GDM1 (cell line): ENCODE data around the gene CEP128.

Experiments used
- DNase-seq: peaks from one replicate; lab custom pipeline; 2025; lab: John Stamatoyannopoulos, UW

Gene CEP128

DNA sequence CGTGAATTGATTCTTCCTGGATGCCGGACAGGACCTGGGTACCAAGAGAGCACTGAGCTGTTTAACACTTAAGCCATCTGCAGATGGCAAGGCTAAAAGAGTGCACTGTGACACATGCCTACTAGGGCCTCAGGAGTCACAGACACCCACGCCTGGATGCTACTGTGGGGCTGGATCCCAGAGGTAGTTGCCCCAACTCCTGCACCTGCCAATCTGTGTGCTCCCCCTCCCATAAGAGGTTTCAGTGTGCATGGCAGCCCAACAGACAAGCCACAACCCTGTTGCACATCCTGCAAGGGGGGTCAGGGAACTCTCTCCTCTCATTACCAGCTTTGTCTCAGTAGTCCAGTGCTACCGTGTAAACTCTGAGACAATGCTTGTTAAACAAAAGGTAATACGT is 169.0 kb downstream of the CEP128 start:
- no peak for DNase-seq

DNA sequence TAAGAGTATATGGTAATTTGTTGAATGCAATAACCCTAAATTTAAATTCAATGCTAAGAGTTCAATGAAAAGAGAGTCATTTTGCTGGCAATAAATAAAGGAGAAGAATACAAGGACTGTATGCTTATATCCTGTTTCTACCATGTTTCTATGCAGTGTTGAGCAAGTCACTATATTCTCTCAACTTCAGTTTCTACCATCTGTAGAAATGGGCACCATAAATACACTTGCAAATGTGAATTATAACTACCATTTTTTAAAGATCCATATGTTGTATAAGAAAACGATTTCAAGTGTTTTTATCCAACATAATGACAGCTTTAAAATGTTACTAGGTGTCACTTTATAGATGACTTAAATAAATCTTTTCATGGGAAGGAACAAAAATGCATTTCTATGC is 170.3 kb downstream of the CEP128 start:
- DNase-seq: no peak

DNA sequence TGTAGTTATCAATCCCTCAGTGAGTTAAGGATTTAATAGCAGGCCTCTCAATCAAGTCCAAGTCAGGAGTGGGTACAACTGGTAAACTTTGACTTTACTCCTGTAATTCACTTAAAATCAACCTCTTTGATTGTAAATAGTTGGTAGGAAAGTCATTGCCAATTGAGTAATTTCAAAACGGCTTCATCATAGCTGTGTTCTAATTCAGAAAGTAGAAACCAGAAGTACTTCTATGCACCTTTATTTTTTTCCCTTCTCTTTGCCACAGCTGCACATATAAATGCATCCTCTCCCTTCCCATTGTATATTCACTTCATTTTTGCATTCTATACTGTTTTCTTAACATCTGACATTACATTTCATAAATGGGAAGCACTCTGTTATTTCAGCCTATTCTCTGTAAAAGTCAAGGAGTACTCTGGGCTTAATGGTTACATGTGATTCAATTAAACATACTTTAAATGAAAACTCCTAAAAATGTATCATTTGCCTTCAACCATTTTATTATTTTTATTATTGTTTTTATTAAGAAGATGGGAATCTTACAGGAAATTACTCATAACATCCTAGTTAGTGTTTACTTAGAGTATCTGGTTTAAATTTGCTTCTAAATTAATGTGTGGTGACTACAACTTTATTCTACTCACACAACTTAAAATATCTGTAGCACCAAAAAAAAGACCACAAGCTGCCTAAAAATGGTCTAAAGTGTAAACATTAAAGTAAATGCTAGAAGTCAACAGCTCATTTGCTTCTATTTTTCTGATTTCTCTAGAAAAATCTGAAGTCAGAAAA is 171.2 kb downstream of the CEP128 start:
- no peak for DNase-seq

DNA sequence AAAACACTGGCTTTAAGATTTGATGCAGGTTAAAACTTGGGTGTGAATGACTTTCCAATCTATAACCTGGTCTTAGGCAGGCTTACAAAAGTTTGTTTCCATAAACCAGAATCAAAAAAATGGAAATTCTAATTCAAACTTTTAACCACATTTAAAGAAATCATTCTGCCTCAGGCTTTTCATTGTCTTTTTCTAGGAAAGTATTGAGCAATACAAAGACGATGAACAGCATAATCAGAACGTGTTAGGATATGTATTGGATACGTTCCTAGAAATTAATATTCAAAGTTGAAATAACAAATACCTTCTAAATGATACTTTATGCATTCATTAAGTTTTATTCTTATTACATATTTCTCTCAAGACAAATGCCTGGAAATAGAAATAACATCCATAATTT is 172.9 kb downstream of the CEP128 start:
- DNase-seq: no peak

DNA sequence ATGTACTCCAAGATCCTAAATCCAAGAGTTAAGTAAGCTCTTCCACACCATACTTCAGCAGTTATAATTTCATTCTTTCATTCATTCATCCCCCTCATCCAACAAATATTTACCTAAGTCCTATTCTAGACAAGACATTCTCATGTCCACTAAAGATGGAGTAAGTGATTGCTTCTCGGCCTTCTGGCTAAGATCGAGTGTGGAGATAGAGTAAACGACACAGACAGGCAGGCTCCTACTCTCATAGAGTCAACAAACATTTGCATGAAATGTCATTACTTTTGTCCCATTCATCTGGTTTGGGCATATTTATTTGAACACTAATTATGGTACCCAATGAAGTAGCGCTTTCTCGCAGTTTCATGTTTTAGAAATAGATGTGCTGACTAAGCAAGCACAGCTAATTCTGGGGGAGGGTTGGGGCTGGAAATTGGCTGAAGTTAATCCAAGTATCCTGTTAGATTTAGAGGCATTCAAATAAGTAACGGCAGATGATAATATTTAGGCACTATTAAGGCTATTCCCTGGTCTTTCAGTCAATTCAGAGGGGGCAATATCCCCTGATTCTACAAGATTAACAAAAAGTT is 176.5 kb downstream of the CEP128 start:
- DNase-seq: no peak

DNA sequence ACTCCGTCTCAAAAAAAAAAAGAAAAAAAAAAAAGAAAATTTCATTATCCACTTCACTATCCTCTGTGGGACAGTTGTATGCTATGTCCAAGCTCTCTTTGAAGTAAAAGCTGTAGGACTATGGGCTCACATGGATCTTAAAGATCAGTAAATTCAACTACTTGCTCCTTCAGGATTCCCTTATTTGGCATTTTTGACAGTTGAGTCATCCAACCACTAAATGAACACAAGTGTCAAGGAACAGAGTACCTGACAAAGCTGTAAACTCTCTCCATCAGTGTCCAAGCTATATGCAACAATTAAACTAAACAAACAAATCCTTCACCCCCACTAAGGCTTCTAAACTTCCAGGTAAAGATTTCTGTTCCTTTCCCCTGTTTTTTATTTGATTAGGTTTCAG is 177.0 kb downstream of the CEP128 start:
- no peak for DNase-seq

DNA sequence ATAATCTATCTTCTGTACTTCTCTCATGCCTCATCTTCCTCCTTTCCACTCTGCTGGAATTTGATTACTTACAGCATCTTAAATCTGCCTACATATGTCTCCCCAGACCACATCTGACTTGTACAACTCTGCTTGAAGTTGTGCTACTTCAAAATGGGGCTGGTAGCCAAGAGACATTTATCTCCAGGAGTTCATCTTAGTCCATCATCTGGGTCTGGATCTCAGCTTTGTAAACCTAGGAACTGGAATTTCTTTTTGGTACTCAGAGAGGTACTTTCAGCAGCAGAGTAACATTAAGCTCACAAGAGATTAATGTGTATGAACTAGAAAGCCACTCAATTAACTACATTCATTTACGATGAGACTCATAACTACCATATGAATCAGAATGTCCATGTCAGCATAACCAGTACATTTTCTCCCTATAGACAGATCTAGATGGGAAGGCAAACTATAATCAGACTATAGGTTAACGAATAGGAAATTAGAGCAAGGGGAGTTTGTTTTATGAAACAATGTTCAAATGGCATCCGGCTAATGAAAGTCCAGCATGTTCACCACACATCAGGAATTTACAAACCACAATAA is 178.8 kb downstream of the CEP128 start:
- DNase-seq: no peak

DNA sequence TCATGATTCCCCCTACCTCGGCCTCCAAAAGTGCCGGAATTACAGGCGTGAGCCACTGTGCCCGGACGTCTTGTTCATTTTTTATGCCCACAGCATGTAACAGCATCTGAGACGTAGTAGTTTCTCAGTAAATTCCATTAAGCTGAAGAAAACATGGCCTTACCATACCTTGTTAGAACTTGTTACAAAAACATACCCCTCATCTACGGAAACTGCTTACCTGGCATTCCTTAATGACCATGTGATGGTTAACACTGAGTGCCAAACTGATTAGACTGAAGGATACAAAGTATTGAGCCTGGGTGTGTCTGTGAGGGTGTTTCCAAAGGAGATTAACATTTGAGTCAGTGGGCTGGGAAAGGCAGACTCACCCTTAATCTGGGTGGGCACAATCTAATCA is 186.8 kb downstream of the CEP128 start:
- no peak for DNase-seq

DNA sequence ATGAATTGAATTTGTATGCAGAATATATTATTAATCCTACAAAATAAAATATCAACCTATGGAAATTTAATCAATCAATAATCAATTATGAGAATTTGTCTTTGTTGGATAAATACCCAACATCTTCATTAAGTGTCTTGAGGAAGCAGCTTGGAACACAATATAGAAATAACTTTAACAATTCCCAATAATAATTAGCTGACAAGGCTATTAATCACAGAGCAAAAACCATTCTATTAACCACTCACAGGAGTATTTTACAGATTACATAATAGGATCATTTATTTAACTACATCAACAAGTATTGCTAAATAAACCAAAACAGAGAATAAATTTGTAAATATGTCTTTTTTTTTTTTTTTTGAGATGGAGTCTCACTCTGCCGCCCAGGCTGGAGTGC is 190.3 kb downstream of the CEP128 start:
- DNase-seq: no peak

DNA sequence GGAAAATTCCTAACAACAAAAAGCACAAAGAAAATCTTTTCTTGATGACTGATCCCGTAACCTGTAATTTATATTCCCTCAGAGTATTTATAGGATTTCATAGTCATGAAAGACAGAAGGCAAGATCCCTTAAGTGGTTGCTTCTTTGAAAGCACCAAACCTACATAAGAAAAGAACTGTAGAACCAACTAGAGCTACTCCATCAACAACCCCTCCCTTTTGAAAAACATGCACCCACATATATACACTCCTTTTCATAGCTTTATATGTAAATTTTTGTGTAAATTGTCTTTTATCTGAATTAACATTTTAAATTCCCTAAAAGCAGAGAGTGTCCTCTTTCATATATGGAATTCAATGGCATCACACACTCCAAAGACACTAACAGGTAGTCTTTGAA is 215.3 kb downstream of the CEP128 start:
- no peak for DNase-seq

DNA sequence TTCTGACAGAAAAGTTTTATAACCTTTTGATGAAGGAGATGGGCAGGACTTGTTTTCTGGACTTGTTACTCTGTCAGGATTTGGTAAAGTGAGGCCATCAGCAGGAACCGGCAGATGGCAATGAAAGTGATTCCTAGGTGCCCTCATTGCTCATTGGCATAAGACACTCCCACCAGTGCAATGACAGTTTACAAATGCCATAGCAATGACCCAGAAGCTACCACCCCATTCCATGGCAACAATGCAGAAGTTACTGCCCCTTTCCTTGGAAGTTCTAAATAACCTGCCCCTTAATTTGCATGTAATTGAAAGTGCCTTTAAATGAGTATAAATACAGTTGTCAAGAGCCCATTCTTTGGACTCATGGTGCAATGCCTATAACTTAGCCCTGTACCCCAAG is 222.6 kb downstream of the CEP128 start:
- no peak for DNase-seq

DNA sequence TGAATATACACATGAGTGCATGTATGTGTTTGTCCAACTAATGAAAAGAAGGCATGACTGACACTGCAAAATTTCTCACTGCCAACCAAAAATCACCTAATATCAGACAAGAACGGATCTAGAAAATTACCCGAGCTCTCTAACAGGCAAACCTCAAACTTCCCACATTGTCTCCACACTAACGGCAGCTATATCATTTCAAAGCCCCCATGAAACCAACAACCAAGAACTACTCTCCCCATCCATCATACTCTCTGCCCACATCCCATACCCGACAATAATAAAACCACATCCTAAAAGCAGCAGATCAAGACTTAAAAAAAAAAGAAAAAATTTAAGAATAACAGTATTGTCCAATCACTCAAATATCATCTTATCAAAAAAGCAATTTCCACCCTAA is 227.1 kb downstream of the CEP128 start:
- peak; percentile 66 for DNase-seq

DNA sequence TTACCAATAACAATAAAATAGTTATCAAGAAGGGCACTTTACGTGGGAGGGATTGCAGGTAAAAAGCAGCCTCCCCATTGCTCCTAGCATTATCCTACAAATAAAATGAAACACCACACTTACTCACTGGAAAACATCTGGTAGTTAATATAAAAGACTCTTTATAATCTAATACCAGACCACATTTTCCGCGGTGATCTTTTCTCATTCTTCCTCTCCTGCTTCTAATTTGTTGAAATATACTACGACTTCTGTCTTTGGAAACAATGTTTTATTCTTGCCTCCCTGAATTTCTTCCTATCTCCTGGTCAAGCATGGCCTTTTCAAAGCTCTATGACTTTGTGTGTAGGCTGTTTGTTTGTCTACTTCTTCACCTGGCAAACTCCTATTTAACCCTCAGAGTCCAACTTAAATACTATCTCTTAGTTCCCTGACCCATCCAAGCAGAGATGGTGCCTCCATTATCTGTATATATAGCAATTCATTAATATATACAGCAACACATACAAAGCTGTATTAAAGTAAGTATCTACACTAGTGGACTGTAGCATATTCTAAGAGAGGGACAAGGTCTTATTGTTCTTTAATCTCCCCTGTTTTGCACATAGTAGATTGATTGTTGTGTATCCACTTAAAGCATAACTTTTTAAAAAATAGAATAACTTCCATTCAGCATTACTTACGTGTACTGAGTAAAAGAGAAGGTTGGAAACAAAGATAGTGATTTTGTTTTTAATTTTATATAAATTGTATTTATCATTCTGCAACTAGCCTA is 228.3 kb downstream of the CEP128 start:
- DNase-seq: no peak

DNA sequence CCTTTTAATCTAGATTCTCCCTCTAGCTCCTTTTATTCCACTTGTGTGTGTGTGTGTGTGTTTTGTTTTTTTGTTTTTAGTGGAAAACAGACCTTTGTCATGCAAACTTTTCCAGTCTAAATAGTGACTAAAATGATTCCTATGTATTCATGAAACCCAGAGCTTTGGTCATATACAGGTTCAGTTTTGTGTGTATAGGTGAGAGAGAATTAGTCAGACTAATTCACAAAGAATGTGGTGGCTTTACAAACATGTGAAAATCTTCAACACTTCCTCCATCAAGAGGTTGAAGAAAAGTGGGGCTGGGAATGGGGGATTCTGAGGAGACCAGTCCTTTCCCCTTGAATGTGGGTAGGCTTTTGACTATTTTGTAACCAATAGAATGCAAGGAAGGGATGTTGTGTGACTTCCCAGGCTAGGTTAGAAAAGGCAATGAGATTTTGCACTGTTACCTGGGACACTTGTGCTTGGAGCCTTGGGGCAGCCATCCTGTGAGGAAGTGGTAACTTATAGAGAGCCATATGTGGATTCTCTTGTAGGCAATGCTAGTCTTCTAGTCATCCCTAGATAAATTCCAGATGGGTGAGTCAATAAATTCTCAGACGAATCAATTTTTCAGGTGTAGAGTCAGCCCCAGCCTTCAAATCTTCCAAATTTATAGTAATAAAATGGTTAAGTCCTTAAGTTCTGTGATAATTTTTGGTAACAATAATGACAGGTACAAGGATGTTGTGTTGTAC is 236.1 kb downstream of the CEP128 start:
- DNase-seq: no peak

DNA sequence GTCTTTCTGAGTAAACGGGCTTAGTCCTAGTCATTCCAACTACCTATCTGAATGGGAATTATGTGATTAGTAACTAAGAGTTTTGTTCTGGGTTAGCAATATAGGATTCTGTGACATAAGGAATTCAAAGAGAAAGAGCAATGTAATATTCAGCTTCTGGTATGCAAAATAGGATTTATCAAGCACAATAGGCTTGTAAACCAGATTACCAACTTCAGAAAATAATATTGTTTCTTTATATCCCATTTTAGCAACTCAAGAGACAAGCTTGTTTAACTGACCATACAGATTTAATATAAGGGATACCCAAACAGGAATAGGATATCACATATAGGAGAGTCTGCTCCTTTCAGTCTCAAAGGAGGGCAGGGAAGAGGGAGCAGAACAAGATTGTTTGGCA is 240.9 kb downstream of the CEP128 start:
- DNase-seq: no peak

DNA sequence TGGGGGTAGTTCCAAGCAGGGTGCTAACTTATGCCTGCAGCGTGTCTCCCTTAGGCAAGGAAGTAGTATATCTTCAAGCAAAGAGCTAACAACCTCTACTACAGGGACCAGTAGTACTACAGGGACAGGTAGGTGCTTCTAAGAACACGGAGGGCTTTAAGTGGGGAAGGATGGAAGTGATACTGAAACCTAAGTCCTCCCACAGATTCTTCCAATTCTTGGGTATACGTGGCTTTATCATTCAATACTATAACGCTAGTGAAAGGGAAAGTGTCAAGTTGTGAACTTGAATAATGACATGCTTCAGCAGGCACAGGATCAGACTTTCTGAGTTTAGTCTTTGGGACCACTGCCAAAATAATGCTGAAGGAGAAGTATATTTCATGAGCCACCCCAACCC is 241.7 kb downstream of the CEP128 start:
- no peak for DNase-seq

DNA sequence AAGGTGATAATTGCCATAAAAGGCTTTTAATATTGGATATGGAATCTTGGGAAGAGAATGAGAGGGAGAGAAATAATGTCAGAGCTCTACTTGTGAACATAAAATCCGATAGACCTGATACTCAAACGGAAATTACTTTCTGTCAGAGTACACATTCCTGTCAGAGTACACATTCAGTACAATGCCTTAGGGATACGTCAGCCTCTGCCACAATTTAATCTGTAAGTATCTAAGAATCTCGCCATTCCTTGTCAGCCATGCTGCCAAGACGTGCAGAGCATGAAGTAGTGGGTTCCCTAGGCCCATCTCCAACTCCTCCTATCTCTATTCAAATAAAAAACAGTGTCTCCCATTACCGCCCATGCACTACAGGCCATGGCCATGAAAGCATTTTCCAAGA is 242.6 kb downstream of the CEP128 start:
- no peak for DNase-seq

DNA sequence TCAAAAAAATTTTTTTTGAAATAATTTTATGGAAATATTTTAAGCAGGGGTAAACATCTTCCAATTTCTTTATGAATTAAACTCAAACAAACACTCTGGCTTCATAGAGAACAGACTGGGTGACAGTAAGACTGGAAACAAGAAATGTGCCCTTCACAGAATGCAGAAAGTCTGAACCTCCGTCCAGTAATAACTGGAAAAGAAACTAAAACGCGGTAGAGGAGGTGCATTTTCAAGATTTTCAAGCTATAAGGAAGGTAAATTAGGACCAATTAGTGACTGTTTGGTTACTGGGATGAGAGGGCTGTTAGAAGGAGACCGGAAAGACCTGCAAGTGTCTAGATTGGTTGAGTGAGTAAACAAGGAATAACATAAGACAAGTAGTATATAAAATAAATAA is 245.7 kb downstream of the CEP128 start:
- DNase-seq: no peak

DNA sequence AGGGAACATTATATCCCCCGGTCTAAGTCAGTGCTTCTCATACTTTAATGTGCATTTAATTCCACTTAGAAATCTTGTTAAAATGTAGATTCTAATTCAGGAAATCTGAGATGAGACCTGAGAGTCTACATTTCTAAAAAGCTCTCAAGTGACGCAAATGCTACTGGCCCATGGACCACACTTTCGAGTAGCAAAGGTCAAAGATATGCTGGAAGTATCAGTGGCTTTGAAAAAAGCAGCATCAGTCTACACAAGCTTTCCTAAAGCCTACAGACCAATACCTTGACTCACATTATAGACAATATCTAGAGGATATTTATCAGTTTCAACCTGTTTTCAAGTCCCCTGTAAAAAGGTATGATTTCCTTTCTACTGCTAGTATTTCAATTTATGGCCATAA is 248.6 kb downstream of the CEP128 start:
- no peak for DNase-seq

DNA sequence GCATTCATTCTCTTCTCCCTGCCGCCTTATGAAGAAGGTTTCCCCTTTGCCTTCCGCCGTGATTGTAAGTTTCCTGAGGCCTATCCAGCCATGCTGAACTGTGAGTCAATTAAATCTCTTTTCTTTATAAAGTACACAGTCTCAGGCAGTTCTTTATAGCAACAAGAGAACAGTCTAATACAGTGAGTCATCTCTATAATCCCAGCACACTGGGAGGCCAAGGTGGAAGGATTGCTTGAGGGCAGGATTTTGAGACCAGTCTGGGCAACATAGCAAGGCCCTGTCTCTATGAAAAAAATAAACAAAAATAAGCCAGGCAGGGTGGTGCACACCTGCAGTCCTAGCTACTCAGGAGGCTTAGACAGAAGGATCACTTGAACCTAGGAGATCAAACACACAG is 259.9 kb downstream of the CEP128 start:
- no peak for DNase-seq

DNA sequence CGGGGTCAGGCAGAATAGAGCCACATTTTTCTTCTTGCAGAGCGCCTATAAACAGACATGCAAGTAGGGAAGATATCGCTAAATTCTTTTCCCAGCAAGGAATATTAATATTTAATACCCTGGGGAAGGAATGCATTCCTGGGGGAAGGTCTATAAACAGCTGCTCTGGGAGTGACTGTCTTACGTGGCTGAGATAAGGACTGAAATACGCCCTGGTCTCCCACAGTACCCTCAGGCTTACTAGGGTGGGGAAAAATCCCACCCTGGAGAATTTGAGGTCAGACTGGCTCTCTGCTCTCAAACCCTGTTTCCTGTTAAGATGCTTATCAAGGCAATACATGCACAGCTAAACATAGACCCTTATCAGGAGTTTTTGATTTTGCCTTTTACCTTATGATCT is 262.3 kb downstream of the CEP128 start:
- DNase-seq: no peak

DNA sequence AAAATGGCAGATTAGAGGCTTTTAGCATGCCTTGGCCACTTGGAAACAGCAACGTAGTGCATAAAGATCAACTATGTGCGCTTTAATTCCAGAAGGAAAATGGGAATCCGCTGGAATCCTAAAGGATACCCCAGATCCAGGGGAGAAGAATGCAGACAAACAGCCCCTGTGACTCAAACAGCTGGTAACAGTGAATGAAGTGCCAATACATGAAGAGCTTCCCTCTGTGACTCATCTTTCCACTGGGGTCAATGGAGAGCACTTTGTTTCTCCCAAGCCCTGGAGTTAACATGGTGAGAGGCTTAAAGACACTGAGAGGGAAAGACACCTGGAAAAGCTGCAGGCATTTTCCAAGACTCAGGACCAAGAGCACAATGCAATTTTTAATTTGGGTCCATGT is 263.1 kb downstream of the CEP128 start:
- DNase-seq: no peak
